Cardiac fibroblast (primary cell): Measurements from ENCODE around the gene TRMT2A.

Source experiments
- DNase-seq, 2 donors: peaks; one replicate each; pipeline versions ENCODE4 v3.0.0 to v3.0.0-alpha.2; 2010; ENCODE audit warnings: low read depth in 2 of 2
- H3K4me3 ChIP-seq, 2 donors: replicated peaks in 1 of 2; 1 replicate in 1 of 2; 2 replicates in 1 of 2; pipeline ENCODE4 v1.5.1; 2011; ENCODE audit warnings: low read depth in 2 of 2, low read length in 2 of 2, mild to moderate bottlenecking in 2 of 2, moderate library complexity in 1 of 2
- TF ChIP-seq, protein P1 (sequence below): IDR thresholded peaks from one replicate; pipeline ENCODE4 v1.5.1; 2011; ENCODE audit warnings: low read depth, mild to moderate bottlenecking, low read length, inconsistent platforms

Gene TRMT2A

DNA sequence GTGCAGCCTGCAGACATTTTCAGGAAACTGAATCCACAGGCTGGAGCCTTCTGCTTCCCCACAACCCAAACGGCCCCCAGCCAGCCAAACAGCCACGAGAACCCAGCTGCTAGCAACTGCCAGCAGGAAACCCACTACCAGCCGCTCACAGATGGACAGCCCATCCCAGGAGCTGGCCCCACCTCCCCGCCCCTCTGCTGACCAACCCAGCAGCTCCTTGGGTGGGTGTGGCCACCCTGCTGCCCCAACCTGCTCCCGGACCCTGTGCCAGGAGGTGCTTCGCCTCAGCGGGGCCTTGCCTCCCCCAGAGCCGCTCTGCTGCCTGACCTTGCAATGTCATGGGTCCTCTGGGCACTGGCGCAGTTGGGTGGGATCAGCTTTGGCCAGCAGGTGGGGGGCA, 42.0 kb upstream of the TRMT2A start:
- no peak overlapping the region for H3K4me3 ChIP-seq
- TF ChIP-seq, protein P1, sequence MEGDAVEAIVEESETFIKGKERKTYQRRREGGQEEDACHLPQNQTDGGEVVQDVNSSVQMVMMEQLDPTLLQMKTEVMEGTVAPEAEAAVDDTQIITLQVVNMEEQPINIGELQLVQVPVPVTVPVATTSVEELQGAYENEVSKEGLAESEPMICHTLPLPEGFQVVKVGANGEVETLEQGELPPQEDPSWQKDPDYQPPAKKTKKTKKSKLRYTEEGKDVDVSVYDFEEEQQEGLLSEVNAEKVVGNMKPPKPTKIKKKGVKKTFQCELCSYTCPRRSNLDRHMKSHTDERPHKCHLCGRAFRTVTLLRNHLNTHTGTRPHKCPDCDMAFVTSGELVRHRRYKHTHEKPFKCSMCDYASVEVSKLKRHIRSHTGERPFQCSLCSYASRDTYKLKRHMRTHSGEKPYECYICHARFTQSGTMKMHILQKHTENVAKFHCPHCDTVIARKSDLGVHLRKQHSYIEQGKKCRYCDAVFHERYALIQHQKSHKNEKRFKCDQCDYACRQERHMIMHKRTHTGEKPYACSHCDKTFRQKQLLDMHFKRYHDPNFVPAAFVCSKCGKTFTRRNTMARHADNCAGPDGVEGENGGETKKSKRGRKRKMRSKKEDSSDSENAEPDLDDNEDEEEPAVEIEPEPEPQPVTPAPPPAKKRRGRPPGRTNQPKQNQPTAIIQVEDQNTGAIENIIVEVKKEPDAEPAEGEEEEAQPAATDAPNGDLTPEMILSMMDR = no peak

DNA sequence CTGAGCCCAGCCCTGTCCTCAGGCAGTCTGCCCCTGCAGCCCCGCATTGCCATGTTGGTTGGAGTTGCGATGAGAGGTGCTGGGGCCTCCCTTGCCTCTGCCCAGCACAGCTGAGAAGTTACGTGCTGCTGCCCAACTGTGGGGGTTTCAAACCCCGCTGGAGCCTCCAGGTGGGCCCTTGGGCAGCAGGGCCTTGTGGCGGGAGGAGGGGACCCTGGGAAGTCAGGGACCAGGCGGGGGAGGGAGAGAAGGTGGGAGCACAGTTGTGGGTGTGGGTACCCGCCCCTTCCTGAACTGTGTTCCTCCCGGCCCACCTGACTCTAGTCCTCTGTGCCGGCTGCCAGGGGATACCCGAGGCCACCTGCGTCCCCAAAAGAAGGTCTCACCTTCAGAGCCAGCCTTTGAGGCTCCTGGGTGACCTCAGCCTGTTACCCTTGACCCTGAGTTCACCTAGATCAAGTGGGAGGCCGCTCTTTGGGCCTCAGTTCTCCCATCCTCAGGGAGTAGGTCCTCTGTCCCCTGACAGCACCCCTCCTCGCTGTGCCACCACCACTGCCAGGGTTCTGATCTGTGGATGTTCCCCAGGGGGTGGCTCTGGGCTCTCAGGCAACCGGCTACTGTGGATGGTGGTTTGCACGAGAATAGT, 41.5 kb upstream of the TRMT2A start:
- TF ChIP-seq, protein P1 = no peak
- no peak for DNase-seq
- H3K4me3 ChIP-seq = no peak overlapping the region

More for the DNA sequence above, 42.0 kb upstream of the TRMT2A start:
- no peak for DNase-seq

DNA sequence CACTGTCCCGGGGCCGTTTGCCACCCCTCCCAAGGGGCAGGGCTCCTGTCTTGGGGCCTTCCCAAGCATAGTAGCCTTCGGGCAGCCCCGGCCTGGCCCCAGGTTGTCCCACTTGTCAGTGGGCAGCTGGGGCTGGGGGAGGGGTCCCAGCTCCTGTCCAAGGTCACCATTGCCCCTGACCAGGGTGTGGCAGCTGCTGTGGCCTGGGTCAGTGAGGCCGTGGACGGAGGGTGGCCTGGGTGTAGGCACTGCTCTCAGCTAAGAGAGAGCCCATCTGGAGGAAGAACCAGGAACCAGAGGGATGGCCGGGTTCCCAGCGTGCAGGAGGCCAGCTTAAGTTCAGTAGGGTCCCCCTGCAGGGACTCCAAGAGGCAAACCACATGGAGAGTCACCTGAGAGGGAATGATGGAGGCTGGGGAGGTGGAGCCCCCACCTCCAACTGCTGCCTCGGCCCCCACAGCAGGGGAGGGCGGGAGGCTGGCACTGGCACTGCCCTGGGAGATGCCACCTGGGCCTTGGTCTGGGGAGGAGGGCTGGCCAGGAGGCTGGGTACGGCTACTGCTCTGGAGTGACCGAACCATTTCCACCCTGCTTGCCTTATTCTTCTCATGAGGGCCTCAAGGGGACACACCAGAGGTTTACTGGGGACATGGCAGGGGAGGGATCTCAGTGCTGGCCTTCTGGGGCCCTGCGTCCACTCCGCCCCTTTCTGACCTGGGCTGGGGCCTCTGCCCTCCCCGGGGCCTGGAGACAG, 40.6 kb upstream of the TRMT2A start:
- no peak overlapping the region for H3K4me3 ChIP-seq
- DNase-seq = no peak
- TF ChIP-seq, protein P1 = no peak

DNA sequence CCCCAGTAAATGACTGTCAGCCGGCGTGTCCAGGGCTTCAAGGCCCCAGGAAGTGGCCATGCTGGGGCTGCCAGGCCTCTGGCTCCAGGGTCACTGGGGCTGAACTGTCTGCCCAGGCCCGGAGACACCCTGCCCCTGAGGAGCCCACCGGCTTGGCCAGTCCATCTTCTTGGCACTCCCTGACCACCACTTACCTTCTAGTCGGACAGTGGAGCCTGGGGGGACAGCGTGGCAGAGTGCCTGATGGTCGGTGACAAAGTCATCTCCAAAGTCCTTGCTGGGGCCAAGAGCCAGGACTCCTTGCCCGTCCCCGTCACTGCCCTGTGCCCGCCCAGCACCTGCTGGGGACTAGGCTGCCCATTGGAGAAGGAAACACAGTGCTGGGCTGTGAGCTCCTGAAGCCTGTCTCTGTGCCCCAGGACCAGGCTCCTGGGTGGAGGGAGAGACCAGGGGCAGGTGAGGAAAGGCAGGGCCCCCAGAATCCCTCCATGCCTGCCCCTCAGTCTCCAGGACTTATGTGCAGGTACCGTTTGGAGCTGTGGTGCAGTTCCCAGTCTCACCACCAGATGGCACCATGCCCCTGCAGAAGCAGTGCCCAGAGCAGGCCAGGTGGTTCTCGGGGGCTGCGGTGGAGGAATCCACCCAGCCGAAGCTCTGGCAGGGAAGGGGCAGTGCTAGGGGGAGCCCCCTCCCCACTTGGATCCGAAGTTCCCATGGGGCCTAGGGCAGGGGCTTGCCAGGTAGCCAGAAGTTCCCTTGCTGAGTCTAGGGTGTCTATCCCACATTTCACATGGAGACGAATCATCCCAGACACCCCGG, 39.8 kb upstream of the TRMT2A start:
- H3K4me3 ChIP-seq = no peak overlapping the region
- peak; percentile 78 to 84 for DNase-seq

DNA sequence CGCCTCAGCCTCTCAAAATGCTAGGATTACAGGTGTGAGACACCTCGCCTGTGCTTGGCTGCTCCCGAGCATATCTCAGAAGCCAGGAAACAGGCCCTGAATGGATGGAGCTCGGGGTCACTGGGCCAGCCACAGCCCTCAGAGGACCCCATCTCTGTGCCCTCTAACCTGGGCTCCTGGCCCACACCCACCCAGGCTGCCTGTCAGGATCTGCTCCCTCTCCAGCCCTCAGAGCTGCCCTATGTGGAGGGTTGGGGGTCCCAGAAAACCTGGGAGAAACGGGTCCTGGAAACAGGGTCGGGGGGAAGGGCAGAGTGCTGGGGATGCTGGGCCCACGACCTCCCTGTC, 39.0 kb upstream of the TRMT2A start:
- TF ChIP-seq, protein P1 = no peak
- DNase-seq = no peak
- no peak overlapping the region for H3K4me3 ChIP-seq

More for the DNA sequence above, 39.8 kb upstream of the TRMT2A start:
- TF ChIP-seq, protein P1 = peak; percentile 93

DNA sequence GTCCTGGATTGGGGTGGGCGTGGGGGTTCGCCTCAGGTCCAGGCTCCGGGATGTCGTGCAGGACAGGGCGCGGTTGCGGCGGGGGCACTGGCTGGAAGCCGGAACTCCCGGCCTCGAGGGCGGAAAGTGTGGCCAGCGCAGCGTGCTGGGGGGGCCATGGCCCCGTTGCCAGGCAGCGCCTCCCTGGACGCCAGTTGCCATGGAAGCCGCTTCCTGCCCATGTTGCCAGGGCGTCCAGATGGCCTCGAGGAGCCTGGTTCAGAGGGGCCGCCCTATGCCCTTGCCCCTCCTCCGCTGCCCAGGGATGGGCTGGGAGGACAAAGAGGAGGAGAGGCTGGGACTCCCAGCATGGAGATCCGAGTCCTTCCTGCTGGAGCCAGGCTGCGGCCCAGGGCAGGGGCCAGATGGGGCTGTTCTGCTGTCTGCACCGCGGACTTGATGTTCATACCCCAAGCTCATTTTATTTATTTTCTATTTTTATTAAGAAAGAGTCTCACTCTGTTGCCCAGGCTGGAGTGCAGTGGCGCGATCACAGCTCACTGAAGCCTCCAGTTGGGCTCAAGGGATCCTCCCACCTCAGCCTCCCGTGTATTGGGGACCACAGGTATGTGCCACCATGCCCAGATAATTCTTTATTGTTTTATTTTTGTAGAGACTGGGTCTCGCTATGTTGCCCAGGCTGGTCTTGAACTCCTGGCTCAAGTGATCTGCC, 38.5 kb upstream of the TRMT2A start:
- peak overlapping the region in 1 of 2 donors; percentile 34 for H3K4me3 ChIP-seq
- DNase-seq = peak; percentile 31 to 43
- TF ChIP-seq, protein P1 = no peak
